IPS-11a (cell line): ENCODE results near the gene C1QL1.

Source experiments
- H3K4me3 ChIP-seq: one replicate; pipeline ENCODE4 v1.5.1; 2013; ENCODE audit warnings: low read depth, low read length, control low read depth

Gene C1QL1

DNA sequence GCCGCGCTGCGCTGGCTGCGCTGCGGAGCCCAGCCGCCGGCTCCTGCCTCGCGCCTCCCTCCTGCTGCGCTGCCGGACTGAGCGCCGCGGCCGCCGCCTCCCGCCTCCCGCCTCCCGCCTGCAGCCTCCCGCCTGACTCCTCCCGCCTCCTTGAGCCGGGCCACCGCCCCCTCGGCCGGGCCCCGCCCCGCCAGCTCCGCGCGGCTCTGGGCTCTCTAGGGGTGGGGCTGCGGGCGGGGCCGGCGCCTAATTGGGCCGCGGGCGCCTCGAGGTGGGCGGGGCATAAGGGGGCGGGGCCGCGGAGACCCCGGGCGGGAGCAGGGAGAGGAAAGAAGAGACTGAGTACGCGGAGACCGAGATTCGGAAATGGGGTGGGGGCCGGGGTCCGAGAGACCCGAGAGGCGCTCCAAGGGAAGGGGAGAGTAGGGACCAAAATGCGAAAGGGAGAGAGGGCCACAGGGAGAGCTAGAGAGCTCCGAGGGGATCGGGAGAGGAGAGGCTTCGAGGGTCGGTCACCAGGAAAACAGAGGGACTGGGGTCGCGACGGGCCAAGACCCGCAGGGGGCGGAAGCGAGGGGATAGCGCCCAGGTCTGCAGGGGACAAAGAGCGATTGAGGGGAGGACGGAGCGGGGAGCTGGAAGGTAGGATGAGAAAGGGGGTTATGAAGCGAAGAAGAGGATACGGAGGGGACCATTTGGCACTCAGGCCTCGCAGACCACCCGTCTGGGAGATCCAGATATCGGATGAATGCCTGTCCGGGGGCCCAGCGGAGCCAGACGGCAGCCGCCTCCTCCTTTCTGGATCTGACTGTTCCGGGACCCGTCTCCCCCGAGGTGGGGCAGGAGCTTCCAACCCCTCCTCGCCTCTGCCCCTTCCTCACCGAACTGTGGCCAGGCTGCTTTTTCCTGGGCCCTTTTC is at the start of gene C1QL1:
TSS of gene C1QL1 (minus strand) at position 79 of the 919 bp plus-strand sequence. CDS start 255 bp downstream, outside the sequence.
- peak within 1 kb of the TSS; percentile 53 for H3K4me3 ChIP-seq

DNA sequence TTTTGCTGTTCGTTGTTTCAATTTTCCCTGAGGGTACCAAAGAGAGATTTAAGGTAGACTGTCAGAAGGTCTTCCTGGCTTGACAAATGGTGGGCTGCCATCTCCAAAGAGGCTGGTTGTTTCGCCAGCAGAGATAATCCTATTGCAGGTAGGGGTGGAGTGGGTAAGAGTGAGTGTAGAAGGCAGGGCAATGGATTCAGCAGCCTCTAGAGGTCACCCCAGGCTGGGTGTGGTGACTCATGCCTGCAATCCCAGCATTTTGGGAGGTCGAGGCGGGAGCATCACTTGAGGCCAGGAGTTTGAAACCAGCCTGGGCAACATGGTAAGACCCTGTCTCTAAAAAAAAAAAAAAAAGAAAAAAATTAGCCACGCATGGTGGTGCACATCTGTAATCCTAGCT is 48.7 kb upstream of the C1QL1 start:
- H3K4me3 ChIP-seq, result no peak overlapping the region

DNA sequence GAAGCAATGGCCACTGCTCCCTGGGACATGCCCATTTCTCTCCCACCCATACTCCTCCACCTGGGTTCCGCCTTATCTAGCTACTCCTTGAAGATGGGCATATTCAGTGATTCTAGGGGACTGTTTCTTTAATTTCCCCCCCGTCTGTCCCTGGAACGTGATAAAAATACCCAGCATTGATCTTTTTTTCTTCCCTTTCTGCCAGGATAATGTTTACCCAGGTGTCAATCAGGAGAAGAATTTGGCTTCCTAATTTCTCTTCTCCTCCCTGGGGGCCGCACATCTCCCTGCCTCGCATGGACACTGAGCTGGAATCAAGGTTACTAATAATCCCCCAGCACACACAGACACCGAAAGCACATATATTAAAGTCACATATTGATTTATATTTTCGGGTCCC is 48.1 kb upstream of the C1QL1 start:
- no peak overlapping the region for H3K4me3 ChIP-seq

DNA sequence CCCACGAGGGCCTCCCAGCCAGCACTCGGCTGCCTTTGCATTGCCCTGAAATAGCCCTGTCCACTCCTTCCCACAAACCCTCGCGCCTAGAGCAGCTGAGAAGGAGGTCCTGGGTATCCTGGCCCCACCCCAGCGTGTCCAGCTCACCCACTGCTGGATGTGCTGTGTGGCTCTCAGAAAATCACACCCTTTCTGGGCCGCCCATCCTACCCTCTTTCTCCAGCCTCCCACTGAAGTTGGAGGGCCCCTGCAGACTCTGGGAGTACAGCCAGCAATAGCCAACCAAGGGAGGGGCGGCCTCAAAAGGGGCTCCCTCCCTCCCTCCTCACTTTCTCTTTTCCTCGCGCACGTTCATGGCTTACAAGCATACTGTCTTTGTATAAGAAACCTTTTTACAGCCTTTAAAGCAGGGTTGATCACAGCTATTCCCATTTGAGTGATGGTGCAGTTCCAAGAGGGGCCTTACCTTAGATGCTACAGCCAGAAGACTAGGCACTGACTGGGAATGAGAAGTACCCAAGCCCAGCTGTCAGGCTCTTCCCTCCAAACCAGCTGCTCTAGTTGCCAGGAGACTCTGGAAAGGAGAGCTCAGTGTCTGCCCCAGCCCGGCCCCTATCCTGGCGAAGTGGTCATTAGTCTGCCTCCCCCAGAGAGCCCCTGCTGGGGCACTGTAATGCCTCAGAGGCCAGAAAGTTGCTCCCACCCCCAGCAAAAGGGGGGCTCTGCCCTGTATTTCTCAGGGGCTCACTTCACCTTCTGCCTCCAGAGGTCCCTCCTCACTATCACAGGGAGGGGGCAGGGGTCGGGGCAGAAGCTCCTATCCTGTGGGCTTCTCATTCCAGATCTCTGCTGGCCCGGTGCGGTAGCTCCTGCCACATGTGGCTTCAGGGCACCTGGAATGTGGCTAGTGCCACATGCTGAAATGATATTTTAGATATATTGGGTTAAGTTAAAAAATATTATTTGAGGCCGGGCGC is 45.2 kb upstream of the C1QL1 start:
- no peak overlapping the region for H3K4me3 ChIP-seq

DNA sequence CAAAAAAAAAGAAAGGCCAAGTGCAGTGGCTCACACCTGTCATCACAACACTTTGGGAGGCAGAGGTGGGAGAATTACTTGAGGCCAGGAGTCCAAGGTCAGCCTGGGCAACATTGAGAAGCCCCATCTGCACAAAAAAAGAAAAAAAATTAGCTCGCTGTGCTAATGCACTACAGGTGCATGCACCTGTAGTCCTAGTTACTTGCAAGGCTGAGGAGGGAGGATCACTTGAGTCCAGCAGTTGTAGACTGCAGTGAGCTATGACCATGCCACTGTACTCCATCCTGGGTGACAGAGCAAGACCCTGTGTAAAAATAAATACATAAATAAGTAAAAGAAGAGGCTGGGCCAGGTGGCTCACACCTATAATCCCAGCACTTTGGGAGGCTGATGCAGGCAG is 43.7 kb upstream of the C1QL1 start:
- no peak overlapping the region for H3K4me3 ChIP-seq

DNA sequence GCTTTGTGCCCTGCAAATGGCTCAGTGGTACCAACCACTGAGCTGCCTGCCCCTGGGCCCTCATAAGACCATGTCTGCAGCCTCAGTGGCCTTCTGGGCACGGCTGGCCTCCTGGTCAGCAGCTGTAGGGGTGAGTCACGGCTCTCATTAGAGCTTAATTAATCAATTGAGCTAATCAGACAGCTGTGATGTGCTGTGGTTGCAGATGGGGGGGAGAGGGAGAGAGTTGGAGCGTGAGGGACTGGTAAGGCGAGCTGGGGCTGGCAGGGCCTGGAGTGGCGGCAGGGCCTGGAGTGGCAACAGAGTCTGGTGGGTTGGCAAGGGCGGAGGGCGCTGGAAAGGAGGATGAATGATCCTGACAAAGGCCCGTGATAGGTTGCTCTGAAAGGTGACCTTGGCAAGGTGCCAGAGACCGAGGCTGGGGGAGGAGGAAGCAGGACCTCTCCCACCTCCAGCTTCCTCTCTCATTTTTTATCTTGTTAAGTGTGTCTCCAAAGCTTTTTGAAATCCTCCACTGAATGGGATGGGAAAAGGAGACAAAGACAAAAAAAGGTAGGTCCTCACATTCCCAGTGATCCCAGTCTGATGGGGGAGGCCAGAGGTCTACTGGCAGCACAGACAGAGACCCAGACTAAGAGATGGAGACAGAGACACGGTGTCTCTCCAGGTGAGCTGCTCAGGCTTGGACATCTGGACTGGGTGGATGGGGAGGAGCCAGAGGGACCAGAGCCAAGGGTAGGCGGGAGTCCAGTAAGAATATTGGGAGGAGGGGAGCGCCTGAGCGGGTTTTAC is 41.8 kb upstream of the C1QL1 start:
- no peak overlapping the region for H3K4me3 ChIP-seq

DNA sequence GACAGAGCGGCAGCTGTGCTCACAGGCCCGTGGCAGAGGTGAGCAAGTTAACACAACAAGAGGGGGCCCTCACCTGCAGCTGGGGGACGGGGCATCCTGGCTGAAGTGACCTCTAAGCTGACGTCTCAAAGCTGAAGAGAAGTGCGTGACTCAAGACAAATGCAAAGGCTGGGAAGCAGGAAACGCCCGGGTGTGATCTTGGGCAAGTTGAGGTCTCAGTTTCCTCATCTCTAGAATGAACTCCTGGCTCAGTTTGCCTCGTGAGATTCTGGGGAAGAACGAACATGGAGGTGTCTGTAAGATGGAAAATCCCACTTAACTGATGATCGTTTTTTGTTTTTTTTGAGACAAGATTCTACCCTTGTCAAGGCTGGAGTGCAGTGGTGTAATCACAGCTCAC is 40.1 kb upstream of the C1QL1 start:
- H3K4me3 ChIP-seq, result no peak overlapping the region

DNA sequence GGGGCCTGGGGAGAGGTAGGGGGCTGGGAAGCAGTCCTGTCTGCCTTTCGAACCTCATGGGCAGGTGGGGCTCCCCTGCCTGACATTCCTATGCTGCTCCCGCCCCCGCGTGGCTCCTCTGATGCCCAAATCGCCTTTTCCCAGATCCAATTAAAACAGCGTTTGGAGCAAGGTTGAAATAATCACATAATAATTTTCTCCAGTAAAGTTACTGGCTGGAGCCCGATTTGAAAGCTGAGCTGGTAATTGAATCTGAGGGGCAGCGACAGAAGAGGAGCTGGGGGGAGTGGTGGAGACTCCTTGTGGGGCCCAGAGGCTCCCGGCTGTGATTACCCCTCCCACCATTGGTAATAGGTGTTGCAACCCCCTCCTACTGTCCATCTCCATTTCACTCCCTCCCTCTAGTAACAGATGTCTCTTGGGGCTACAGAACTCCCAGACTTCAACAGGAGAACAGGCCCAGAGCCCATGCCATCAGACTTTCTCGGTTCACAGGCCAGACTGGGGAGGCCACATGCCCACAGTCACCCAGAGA is 38.9 kb upstream of the C1QL1 start:
- H3K4me3 ChIP-seq, result no peak overlapping the region

DNA sequence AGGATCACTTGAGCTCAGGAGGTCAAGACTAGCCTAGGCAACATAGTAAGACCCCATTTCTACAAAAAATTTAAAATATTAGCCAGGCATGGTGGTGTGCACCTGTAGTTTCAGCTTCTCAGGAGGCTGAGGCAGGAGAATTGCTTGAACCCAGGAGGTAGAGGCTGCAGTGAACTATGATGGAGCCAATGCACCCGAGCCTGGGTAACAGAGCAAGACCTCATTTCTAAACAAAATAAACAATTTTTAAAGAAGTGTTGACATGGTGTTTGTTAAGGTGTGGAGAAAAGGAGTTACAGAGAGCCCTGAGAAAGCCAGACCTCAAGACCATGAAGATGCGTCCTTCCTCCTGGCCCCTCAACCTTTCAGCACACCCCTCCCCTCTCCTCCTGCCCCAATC is 37.6 kb upstream of the C1QL1 start:
- H3K4me3 ChIP-seq, result no peak overlapping the region

DNA sequence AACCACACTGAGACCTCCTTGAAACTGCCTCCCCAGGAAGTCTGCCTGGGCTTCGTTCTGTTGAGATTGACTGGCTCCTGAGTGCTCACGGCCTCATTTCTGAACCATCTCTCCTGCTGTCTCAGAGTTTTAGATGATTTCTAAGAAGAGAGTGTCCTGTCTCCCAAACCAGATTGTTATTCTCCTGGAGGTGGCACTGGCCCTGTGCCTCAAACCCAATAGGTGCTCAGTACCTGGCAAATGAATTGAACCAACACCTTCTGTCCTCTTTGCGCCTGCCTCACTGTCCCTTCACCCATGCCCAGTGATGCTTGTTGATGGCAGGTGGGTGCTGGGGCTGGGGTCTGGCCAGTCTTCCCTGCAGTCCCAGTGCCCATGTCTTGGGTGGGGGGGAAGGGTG is 36.3 kb upstream of the C1QL1 start:
- H3K4me3 ChIP-seq, result no peak overlapping the region

DNA sequence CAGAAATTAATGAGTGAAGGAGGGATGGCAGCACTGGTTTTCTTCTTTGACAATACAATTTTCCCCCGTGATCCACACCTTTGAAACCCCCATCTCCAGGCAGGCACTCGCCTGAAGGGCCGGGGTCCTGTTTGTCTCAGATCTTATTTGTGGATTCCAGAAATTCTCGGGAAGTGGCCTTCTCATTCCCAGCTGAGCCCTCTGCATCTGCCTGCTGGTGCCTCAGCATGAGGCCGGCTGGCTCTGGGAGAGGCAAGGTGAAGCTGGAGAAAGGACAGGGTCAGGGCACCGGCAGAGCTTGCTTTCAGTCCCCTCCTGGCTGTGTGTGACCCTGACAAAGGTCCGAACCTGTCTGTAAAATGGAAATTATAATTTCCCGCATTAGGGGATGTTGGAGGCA is 35.8 kb upstream of the C1QL1 start:
- no peak overlapping the region for H3K4me3 ChIP-seq

DNA sequence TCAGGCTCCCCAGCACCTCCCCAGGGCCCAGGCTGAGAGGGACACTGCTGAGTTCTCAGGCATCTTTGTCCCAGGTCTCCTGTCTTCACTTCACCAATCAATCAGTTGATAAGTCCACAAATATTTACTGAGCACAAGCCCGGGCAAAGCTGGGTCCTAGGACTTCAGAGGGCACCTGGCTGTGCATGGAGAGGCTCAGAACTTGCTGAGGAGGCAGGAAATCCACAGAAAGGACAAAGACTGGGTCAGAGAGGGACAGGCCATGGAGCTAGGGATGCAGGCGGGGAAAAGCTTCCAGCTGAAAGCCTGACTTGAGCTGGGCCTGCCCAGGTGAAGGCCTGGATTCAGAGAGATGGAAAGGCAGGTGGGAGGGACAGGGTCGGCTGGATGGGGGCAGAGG is 33.2 kb upstream of the C1QL1 start:
- no peak overlapping the region for H3K4me3 ChIP-seq

DNA sequence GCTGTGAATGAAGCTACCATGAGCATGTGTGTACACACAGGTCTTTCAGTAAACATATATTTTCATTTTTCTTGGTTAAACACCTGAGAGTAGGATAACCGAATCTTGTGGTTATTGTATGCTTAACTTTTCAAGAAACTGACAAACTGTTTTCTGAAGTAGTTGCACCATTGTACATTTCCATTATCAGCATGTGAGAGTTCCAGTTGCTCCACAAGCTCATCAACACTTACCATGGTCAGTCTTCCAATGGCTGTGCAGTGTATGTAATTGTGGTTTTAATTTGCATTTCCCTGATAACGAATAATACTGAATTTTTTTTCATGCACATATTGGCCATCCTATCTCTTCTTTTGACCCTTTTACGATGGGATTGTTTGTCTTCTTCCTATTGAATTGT is 31.3 kb upstream of the C1QL1 start:
- no peak overlapping the region for H3K4me3 ChIP-seq

DNA sequence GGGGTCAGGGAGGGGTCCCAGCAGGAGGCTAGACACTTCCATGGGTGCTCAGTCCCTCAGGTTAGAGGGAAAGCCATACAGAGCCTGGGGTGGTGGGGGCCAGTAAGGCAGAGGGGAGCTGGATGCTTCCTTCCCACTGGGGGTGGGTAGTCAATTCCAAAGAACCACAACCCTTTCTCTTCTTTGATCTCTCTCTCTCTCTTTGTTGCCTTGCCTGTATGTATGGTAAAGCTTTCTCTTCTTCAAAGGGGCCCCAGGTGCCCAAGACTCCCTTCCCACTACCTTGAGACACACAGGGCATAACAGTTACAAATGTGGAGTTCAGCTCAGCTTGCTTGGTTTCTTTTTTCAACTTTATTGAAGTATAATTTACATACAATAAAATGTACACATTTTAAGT is 30.5 kb upstream of the C1QL1 start:
- no peak overlapping the region for H3K4me3 ChIP-seq

DNA sequence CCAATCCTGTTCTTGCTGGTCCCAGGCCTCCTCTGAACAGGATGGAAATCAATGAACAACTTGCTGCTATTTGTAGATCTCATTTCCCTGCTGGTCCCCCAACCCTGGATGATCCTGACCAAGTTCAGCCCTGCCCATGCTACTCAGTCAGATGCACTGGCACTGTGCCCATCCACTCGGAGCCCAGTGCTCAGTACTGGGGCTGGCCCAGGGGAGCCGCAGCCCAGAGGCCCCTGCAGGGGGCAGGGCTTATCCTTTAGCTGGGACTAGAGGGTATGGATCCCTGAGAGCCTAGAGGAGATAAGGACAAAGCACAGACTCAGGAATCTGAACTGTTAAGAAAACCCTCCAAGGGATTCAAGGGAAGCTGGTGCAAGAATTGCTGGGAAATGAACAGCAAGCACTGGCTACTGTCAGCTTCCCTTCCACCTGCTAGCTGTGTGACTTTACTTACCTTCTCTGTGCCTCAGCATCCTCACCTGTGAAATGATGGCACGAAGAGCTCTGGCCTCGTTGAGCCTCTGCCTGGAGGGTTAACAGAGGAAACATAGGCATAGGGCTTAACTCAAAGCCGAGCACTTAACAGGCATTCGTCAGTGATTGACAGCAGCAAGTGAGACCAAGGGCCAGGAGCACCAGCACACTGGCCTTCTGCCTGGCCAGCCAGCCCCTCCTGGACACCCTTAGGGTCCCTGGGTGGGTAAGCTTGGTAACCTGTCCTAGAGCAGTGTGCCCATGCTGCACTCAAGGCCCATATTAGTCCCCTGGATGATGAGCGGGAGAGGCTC is 29.8 kb upstream of the C1QL1 start:
- no peak overlapping the region for H3K4me3 ChIP-seq

DNA sequence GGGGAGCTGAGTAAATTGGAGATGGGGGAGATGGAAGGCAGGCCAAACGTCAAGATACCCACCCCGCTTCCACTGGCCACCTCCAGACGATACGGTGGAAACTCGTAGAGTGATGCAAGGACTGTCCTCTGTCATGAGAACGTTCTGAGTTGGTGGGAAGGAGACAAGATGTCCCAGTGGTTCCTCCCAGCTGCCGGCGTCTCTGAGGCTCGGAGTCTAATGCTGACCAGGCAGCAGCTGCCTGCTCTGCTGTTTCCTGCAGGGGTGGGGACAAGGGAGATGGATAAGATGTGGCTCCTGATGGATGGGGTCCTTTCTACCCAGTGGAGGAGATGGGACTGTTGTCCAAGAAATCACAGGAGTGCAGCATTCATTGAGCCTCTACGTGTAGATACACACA is 28.2 kb upstream of the C1QL1 start:
- H3K4me3 ChIP-seq, result no peak overlapping the region

DNA sequence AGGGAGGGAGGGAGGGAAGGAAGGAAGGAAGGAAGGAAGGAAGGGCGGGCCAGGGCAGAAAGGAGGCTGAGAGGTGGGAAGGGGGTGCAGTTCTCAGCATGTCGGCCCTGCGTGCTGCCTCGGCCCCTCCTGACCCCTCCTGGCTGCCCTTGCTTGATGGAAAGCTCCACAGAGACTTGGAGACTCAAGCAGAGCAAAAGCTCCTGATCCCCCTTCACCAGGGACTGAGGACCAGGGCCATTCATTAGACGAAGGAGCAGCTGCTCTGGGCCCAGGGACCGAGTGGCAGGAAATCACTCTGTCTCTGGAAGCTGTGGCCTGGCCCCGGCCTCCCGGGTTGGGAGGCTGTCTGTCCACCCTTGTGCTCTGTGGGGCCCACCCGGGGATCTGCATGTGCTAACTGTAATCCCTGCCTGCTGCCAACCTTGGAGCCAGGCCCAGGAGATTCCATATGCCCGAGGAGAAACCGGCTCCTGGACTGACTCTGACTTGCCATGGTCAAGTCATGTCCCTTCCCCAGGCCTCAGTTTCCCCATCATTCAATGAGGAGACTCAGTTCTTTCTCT is 27.4 kb upstream of the C1QL1 start:
- no peak overlapping the region for H3K4me3 ChIP-seq

DNA sequence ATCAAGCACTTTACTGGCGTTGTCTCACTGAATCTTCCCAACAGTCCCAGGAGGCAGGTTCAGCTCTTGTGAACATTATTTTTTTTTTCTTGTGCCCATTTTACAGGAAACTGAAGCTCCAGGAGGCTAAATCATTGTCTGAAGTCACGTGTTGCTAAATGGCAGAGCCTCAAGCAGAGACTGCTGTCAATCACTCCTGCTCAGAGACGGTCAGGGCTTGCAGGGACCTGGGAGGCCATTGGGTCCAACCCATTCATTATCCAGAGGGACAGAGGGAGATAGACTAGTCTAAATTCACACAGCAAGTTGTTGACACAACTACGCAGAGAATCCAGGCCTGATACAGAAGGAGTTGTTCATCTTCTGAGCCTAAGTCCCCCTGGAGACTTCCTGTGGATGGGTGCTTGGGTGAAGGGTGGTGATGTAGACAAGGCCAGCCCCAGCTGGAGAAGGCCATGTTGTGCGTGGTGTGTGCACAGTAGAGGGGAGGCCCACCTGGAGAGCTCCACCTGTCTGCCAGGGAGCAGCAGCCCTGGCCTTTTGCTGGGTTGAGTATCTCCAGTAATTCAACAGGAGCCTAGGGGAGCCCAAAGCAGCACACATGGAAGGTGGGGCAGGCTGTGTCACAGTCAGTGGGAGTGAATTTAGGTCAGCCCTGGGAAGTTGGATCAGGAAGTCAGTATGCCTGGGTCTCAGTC is 24.3 kb upstream of the C1QL1 start:
- no peak overlapping the region for H3K4me3 ChIP-seq

DNA sequence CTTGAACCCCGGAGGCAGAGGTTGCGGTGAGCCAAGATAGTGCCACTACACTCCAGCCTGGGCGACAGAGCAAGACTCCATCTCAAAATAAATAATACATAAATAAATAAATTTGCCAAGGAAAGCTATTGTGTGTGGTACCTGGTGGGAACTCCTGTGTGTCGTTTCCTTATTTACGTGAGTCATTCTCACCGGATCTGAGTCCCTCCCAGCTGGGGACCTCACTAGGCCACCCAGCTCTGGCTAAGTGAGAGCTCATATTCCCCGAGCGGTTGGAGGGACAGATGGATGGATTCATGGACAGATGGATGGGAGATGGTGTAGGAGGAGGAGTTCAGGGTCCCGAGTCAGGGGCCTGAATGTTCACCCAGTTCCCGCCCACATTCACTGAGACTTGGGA is 22.9 kb upstream of the C1QL1 start:
- H3K4me3 ChIP-seq, result no peak overlapping the region
